GM21423 (cell line): ENCODE measurements around the gene CDHR3.
"Not testable (repeated sequence)": the region's sequence is repeated elsewhere in the genome, so short reads cannot be mapped to it uniquely, and the experiment has no call there.

Experiments used
- ATAC-seq: cut with Tn5 transposase; IDR thresholded peaks from one replicate; pipeline ENCODE4 v1.9.1; 2021; ENCODE audit warnings: mild to moderate bottlenecking, moderate library complexity; ENCODE audit not compliant: unreplicated experiment

CDHR3 gene

GRCh38 chr7:105990727-105991453 is 27.8 kb downstream of the CDHR3 start:
- ATAC-seq: no peak

DNA sequence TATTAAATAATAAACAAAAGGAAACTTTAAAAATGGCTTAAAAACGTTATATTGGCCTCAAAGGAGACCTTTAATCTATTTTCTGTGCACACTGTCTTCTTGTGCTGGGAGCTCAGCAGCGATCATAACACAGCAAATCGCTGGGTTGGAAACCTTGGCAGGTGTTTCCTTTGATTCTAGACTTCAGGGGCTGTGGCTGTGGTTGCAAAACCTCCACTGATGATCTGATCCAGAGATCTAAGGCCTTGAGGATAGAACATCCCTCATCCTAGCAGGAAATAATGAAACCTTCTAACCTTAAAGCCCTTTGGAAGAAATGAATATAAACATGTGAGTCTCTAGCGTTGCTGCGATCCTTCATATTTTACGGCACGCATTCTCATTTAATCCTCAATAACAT is 29.8 kb downstream of the CDHR3 start:
- ATAC-seq: no peak

DNA sequence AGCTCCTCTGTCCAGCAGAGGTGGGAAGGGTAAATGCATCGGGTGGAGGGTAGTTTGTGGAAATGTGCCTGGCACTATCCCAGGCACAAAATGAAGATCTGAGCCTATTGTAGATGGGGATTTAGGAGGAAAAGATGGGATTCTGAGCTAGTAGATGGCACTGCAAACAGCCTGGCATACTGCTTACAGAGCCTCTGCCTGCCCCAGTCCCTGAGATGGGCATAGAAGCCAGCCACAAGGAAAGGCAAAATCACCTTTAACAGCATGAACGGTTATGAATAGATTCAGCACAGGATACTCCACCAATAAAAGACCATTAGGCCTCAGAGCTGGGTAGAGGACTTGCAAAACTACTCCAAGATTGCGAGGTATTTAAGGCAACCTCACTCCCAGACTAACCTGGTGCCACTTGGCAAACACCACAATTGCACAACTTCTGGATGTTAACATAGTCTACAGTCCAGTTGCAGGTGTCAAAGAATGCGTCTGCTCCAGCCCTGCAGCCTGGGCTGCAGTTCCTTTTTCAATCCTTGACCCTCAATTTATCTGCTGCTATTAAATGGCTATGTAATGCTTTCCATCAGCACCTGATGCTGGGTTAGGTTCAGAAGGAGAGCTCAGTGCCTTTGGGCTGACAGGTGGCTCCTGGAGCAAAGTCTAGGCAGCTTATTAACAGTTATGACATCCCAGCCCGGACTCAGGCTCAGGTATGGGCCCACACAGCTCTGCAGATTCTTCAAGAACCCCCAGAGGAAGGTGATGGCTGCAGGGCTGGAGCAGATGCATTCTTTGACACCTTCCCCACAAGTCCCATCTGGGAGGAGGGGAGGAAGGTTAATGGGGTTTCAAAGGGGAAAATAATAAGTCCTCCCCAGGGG is 34.0 kb downstream of the CDHR3 start:
- no peak for ATAC-seq

DNA sequence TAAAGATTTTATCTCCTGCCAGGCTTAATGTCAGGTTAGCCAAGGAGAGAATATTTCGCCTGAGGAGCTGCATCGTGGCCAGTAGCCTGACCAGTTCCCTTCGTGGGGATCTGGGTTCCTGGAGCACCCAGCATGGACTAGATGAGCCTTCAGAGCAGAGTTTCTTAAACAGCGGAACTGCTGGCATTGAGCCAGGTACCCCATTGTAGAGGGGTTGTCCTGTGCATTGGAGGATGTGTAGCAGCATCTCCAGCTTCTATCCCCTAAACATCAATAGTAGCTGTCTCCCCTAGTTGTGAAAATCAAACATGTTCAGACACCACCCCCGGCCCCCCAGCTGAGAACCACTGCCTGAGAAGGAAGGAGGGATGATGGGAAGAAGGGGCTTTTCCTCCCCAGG is 36.2 kb downstream of the CDHR3 start:
- no peak for ATAC-seq

GRCh38 chr7:106001196-106001595 is 38.1 kb downstream of the CDHR3 start:
- ATAC-seq: no peak

- no peak for ATAC-seq
These were observed 38.8 kb downstream of the CDHR3 start for GRCh38 chr7:106001886-106002285.

- no peak for ATAC-seq
These were observed 40.5 kb downstream of the CDHR3 start for GRCh38 chr7:106003525-106004064.

GRCh38 chr7:106006906-106007305 is 43.8 kb downstream of the CDHR3 start:
- ATAC-seq: no peak

- not testable (repeated sequence) for ATAC-seq
These were observed 44.7 kb downstream of the CDHR3 start for GRCh38 chr7:106007796-106008195.

- ATAC-seq: peak; percentile 82
These were observed 46.6 kb downstream of the CDHR3 start for GRCh38 chr7:106009503-106010226.

- no peak for ATAC-seq
These were observed 47.3 kb downstream of the CDHR3 start for GRCh38 chr7:106010331-106010730.

GRCh38 chr7:106010866-106011265 is 47.8 kb downstream of the CDHR3 start:
- no peak for ATAC-seq

DNA sequence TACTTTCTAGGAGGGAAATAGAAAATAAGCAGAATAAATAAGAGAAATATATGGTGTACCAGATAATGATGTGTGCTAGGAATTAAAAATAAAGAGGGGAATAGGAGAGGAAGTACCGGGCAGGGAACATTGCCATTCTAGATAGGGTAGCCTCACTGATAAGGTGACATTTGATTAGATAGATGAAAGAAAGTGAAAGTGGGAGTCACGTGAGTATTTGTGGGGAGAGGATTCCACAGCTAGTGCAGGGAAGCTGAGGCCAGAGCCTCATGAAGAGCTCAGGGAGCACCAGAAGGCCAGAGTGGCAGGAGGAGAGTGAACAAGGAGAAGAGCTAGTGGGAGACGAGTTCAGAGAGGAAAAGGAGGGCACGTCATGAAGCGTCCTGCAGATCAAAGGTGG is 49.1 kb downstream of the CDHR3 start:
- no peak for ATAC-seq

DNA sequence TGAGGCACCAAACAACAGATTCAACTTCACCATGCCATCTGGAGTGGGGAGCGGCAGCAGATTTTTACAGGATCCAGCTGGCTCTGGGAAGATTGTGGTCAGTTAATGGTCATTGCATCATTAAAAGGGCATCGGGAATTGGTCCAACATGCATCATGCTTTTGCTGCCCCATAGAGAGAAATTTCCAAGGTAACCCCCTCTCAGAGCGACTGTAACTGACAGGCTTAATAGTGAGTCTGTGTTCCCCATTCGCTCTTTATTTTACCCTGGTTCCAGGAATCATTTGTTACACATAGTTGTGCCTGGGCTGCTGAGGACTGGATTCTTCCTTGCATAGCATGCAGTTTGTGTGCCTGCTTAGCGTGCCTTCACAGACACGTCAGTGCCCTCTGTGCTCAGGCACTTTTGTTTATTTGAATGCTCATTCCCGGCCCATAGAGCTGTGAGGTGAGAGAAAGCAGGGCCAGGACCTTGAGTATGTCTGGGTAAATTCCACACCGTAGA is 49.9 kb downstream of the CDHR3 start:
- ATAC-seq: no peak

- ATAC-seq: no peak
These were observed 52.5 kb downstream of the CDHR3 start for GRCh38 chr7:106015381-106016218.

GRCh38 chr7:106016331-106016730 is 53.3 kb downstream of the CDHR3 start:
- ATAC-seq: no peak

GRCh38 chr7:106017657-106018056 is 54.6 kb downstream of the CDHR3 start:
- ATAC-seq: no peak

DNA sequence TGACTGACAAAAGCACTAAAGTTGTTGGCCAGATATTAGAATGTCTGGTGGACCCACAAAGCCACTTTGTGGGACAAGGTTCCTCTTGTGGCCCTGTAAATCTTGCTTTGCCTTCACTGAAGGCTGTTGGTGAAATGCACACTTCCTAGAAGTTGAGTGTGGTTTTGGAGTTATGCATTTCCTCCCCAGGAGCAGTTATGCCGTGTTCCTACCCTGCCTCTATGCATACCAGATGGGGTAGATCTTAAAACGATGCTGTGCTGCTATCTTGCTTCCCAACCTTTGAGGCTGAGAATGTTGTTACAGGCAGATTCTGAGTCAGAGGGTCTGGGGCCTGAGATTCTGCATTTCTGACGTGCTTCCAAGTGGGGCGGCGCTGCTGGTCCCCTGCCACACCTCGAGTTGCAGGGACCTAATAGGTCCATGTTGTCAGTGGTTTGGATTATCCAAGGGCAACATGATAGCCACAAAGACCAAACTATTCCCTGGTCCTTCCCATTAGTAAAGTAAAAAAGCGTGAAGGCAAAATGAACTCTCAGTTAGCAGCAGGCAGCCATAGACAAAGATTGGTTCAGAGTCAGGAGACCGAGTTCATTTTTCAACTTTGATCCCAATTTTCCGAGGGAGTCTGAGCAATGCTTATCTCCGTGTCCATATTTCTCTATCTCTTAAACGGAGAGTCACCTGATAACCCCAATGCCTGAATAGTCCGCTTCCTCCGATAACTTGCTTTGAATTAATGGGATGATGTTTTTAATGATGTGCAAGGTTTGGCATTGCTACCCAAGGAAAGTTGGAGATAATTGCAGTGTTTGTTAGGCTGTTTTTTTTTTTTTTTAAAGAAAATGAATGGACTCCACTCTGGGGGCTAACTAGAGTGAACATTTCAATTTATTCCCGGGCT is 55.8 kb downstream of the CDHR3 start:
- ATAC-seq: no peak

GRCh38 chr7:106019470-106019820 is 56.4 kb downstream of the CDHR3 start:
- ATAC-seq: no peak
